HepG2 (cell line): ENCODE results near the gene JSRP1. TPM values are rescaled to one million over a fixed set of nuclear protein-coding genes. Genes with fewer than 3 reads are reported as not detected.

Source experiments
- GATAD2A ChIP-seq: IDR thresholded peaks from 2 replicates; pipeline ENCODE4 v1.6.1; 2016
- GTF3A ChIP-seq: sonication (generic); formaldehyde crosslinking; conservative IDR thresholded peaks from 2 replicates; pipeline ENCODE4 v1.4.0; 2020; ENCODE audit warnings: mild to moderate bottlenecking, missing genetic modification reagents
- ISL2 ChIP-seq: sonication (generic); formaldehyde crosslinking; IDR thresholded peaks from 2 replicates; pipeline ENCODE4 v1.5.0; 2020; ENCODE audit warnings: missing genetic modification reagents
- MAFF ChIP-seq: IDR thresholded peaks from 2 replicates; pipeline ENCODE4 v1.6.1; 2011; ENCODE audit warnings: low read depth, low read length, improper control_type of control experiment
- PHF8 ChIP-seq: sonication (generic); formaldehyde crosslinking; IDR thresholded peaks from 2 replicates; pipeline ENCODE4 v1.5.0; 2020; ENCODE audit warnings: missing genetic modification reagents
- RXRA ChIP-seq: sonication (generic); formaldehyde crosslinking; IDR thresholded peaks from 2 replicates; pipeline ENCODE4 v1.5.1; 2020; ENCODE audit warnings: missing genetic modification reagents
- SALL2 ChIP-seq: sonication (generic); formaldehyde crosslinking; IDR thresholded peaks from 2 replicates; pipeline ENCODE4 v1.8.1; 2023; ENCODE audit warnings: mild to moderate bottlenecking, missing genetic modification reagents, inconsistent platforms
- SRSF1 ChIP-seq: fragments of 200-400 bp; formaldehyde crosslinking; optimal IDR thresholded peaks from 2 replicates; pipeline ENCODE3; 2017; ENCODE audit warnings: mild to moderate bottlenecking, low read depth, low read length, moderate library complexity
- ZBTB38 ChIP-seq: sonication (generic); formaldehyde crosslinking; IDR thresholded peaks from 2 replicates; pipeline ENCODE4 v1.5.1; 2020; ENCODE audit warnings: mild to moderate bottlenecking, missing genetic modification reagents
- ZEB1 ChIP-seq: IDR thresholded peaks from 2 replicates; pipeline ENCODE4 v1.6.1; 2012; ENCODE audit warnings: mild to moderate bottlenecking, low read depth, inconsistent platforms; ENCODE audit not compliant: insufficient replicate concordance
- ZNF329 ChIP-seq: sonication (generic); formaldehyde crosslinking; IDR thresholded peaks from 2 replicates; pipeline ENCODE4 v1.9.0; 2021; ENCODE audit warnings: low read depth, mild to moderate bottlenecking, missing genetic modification reagents
- ZNF383 ChIP-seq: sonication (generic); formaldehyde crosslinking; IDR thresholded peaks from 2 replicates; pipeline ENCODE4 v1.4.0; 2020; ENCODE audit warnings: missing genetic modification reagents, mild to moderate bottlenecking, borderline replicate concordance
- ZNF530 ChIP-seq: sonication (generic); formaldehyde crosslinking; IDR thresholded peaks from 2 replicates; pipeline ENCODE4 v1.5.0; 2020; ENCODE audit warnings: low read depth, mild to moderate bottlenecking, missing genetic modification reagents
- ZNF557 ChIP-seq: sonication (generic); formaldehyde crosslinking; IDR thresholded peaks from 2 replicates; pipeline ENCODE4 v1.4.0; 2020; ENCODE audit warnings: missing genetic modification reagents
- ZNF577 ChIP-seq: sonication (generic); formaldehyde crosslinking; IDR thresholded peaks from 2 replicates; pipeline ENCODE4 v1.4.0; 2020; ENCODE audit warnings: mild to moderate bottlenecking, low read depth, missing genetic modification reagents, borderline replicate concordance
- ZNF619 ChIP-seq: sonication (generic); formaldehyde crosslinking; IDR thresholded peaks from 2 replicates; pipeline ENCODE4 v1.4.0; 2020; ENCODE audit warnings: mild to moderate bottlenecking, missing genetic modification reagents
- ZNF775 ChIP-seq: sonication (generic); formaldehyde crosslinking; IDR thresholded peaks from 2 replicates; pipeline ENCODE4 v1.4.0; 2020; ENCODE audit warnings: missing genetic modification reagents, mild to moderate bottlenecking, moderate library complexity, borderline replicate concordance
- ZNF792 ChIP-seq: IDR thresholded peaks from 2 replicates; pipeline ENCODE4 v1.6.1; 2016
- ZNF816 ChIP-seq: sonication (generic); formaldehyde crosslinking; IDR thresholded peaks from 2 replicates; pipeline ENCODE4 v1.8.0; 2022; ENCODE audit warnings: missing genetic modification reagents, mild to moderate bottlenecking, borderline replicate concordance
- ZNF883 ChIP-seq: sonication (generic); formaldehyde crosslinking; IDR thresholded peaks from 2 replicates; pipeline ENCODE4 v1.5.1; 2020; ENCODE audit warnings: mild to moderate bottlenecking, missing genetic modification reagents; ENCODE audit errors: not compliant biosample characterization
- polyA plus RNA-seq, 8 experiments: library from polyadenylated mRNA; depleted of rRNA in 3 of 8; stranded (reverse) in 7 of 8; unstranded in 1 of 8; fragments of >200 nt; fragmentation: Illumina TruSeq in 4 of 8; extraction: Trizol in 4 of 8; gene quantifications; 2 replicates each; pipeline versions ENCODE4 v1.2.1 to v1.2.3, GENCODE V29; 2011 to 2016; ENCODE audit warnings: low read depth in 4 of 8, missing spikeins in 1 of 8, mixed read lengths in 1 of 8; ENCODE audit not compliant: insufficient read depth in 1 of 8
- total RNA-seq, 5 experiments: library from RNA; depleted of rRNA; stranded (reverse); fragments of >200 nt; fragmentation: Illumina TruSeq; extraction: Trizol; gene quantifications; 2 replicates each; pipeline ENCODE4 v1.2.3, GENCODE V29; 2016; ENCODE audit warnings: low read depth in 1 of 5
- TF ChIP-seq, protein P1 (sequence below): sonication (generic); formaldehyde crosslinking; IDR thresholded peaks from 2 replicates; pipeline ENCODE4 v1.4.0; 2020; ENCODE audit warnings: low read depth, mild to moderate bottlenecking, missing genetic modification reagents
- TF ChIP-seq, protein P2 (sequence below): sonication (generic); formaldehyde crosslinking; IDR thresholded peaks from 2 replicates; pipeline ENCODE4 v1.5.0; 2020; ENCODE audit warnings: missing genetic modification reagents
- TF ChIP-seq, protein P3 (sequence below): sonication (generic); formaldehyde crosslinking; IDR thresholded peaks from 2 replicates; pipeline ENCODE4 v1.5.0; 2020; ENCODE audit warnings: missing genetic modification reagents
- TF ChIP-seq, protein P4 (sequence below): IDR thresholded peaks from 2 replicates; pipeline ENCODE4 v1.6.1; 2016
- TF ChIP-seq, protein P5 (sequence below): IDR thresholded peaks from 2 replicates; pipeline ENCODE4 v1.6.1; 2012; ENCODE audit warnings: low read length, improper control_type of control experiment

JSRP1 gene
- total and polyA plus RNA-seq, 2 of the 13 experiments (the other 11 are each of a cell fraction or from before 2014, with no cell fraction given), result 0.16 to 0.38 TPM

DNA sequence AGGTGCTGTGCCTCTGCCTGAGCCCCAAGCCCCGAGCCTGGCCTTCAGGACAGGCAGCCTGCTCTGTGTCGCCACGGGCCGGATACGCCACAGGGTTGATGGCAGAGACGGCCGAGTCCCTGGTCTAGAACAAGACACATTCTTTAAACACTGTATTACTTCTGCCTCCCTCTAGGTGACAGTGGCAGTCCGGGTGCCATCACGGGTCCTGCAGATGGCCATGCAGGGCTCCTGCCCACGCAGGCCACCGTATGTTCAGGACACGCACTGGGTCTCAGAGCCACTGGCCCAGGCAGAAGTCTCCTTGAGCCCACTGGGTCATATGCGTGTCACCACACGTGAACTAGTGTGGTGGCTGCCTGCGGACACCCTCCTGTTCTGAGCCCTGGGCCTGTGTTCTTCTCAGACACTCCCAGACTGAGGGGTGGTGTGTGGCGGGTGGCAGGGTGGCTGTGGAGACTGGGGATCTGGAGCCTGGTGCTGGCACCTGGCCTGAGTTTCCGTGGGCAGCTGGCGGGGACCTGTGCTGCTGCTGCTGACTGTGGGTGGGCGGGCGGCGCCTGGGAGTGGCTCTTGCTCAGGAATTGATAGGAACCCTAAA, 24.5 kb downstream of the JSRP1 start (continued):
- TF ChIP-seq GATAD2A (CRISPR knock-in tag) (no peak), ZNF577 (no peak), ZNF775 (CRISPR knock-in tag) (no peak), ZBTB38 (CRISPR knock-in tag) (peak; percentile 68), ZNF792 (CRISPR knock-in tag) (no peak), ZNF383 (no peak), ZNF557 (CRISPR knock-in tag) (no peak), ZEB1 (no peak), ISL2 (CRISPR knock-in tag) (no peak), SALL2 (CRISPR knock-in tag) (no peak), ZNF530 (no peak), RXRA (CRISPR knock-in tag) (no peak), PHF8 (CRISPR knock-in tag) (no peak), ZNF329 (CRISPR knock-in tag) (no peak), SRSF1 (no peak), ZNF883 (CRISPR knock-in tag) (no peak), MAFF (no peak), ZNF619 (CRISPR knock-in tag) (no peak), ZNF816 (CRISPR knock-in tag) (no peak), GTF3A (0 out of 2 replicates have a peak, but pooled peaks have one; percentile 77)
- TF ChIP-seq, protein P1, sequence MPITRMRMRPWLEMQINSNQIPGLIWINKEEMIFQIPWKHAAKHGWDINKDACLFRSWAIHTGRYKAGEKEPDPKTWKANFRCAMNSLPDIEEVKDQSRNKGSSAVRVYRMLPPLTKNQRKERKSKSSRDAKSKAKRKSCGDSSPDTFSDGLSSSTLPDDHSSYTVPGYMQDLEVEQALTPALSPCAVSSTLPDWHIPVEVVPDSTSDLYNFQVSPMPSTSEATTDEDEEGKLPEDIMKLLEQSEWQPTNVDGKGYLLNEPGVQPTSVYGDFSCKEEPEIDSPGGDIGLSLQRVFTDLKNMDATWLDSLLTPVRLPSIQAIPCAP (CRISPR knock-in tag), result no peak
- TF ChIP-seq, protein P2, sequence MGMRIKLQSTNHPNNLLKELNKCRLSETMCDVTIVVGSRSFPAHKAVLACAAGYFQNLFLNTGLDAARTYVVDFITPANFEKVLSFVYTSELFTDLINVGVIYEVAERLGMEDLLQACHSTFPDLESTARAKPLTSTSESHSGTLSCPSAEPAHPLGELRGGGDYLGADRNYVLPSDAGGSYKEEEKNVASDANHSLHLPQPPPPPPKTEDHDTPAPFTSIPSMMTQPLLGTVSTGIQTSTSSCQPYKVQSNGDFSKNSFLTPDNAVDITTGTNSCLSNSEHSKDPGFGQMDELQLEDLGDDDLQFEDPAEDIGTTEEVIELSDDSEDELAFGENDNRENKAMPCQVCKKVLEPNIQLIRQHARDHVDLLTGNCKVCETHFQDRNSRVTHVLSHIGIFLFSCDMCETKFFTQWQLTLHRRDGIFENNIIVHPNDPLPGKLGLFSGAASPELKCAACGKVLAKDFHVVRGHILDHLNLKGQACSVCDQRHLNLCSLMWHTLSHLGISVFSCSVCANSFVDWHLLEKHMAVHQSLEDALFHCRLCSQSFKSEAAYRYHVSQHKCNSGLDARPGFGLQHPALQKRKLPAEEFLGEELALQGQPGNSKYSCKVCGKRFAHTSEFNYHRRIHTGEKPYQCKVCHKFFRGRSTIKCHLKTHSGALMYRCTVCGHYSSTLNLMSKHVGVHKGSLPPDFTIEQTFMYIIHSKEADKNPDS (CRISPR knock-in tag), result no peak
- TF ChIP-seq, protein P3, sequence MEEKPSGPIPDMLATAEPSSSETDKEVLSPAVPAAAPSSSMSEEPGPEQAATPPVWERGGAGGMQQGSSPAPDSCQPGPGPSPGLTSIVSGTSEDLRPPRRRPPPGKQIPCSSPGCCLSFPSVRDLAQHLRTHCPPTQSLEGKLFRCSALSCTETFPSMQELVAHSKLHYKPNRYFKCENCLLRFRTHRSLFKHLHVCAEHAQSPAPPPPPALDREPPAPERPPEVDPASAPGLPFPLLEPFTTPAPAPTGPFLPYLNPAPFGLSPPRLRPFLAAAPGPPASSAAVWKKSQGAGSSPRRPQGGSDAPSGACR, result no peak
- TF ChIP-seq, protein P4, sequence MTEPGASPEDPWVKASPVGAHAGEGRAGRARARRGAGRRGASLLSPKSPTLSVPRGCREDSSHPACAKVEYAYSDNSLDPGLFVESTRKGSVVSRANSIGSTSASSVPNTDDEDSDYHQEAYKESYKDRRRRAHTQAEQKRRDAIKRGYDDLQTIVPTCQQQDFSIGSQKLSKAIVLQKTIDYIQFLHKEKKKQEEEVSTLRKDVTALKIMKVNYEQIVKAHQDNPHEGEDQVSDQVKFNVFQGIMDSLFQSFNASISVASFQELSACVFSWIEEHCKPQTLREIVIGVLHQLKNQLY, result no peak
- TF ChIP-seq, protein P5, sequence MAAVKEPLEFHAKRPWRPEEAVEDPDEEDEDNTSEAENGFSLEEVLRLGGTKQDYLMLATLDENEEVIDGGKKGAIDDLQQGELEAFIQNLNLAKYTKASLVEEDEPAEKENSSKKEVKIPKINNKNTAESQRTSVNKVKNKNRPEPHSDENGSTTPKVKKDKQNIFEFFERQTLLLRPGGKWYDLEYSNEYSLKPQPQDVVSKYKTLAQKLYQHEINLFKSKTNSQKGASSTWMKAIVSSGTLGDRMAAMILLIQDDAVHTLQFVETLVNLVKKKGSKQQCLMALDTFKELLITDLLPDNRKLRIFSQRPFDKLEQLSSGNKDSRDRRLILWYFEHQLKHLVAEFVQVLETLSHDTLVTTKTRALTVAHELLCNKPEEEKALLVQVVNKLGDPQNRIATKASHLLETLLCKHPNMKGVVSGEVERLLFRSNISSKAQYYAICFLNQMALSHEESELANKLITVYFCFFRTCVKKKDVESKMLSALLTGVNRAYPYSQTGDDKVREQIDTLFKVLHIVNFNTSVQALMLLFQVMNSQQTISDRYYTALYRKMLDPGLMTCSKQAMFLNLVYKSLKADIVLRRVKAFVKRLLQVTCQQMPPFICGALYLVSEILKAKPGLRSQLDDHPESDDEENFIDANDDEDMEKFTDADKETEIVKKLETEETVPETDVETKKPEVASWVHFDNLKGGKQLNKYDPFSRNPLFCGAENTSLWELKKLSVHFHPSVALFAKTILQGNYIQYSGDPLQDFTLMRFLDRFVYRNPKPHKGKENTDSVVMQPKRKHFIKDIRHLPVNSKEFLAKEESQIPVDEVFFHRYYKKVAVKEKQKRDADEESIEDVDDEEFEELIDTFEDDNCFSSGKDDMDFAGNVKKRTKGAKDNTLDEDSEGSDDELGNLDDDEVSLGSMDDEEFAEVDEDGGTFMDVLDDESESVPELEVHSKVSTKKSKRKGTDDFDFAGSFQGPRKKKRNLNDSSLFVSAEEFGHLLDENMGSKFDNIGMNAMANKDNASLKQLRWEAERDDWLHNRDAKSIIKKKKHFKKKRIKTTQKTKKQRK, result no peak
